Activated T-helper 9 cell treated with anti-CD3 and anti-CD28 coated beads, Interleukin-2, amount 50 U/mL, for 16 hours (primary cell): ENCODE measurements around the gene RRP1.

ENCODE experiments used
- DNase-seq: peaks from one replicate; pipeline ENCODE4 v3.0.0-alpha.2; 2020; ENCODE audit warnings: low read depth

Gene RRP1

DNA sequence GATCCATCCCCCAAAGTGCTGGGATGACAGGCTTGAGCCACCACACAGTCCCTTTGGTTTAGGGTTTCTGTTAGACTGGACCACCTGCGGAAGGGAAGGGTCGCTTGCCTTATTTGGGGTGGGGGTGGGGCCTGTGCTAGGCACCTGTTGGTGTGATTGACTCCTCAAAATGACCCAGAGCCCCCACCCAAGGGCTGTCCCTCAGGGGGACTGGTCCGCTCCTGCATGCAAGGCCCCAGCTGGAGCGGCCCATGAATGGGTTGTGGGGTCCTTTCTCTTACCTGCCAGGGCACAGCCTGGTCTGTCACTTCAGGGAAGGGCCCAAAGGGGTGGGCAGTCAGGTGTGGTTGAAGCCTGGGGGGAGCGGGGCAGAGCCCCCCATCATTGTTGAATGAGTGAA is 11.4 kb upstream of the RRP1 start:
- DNase-seq: no peak

DNA sequence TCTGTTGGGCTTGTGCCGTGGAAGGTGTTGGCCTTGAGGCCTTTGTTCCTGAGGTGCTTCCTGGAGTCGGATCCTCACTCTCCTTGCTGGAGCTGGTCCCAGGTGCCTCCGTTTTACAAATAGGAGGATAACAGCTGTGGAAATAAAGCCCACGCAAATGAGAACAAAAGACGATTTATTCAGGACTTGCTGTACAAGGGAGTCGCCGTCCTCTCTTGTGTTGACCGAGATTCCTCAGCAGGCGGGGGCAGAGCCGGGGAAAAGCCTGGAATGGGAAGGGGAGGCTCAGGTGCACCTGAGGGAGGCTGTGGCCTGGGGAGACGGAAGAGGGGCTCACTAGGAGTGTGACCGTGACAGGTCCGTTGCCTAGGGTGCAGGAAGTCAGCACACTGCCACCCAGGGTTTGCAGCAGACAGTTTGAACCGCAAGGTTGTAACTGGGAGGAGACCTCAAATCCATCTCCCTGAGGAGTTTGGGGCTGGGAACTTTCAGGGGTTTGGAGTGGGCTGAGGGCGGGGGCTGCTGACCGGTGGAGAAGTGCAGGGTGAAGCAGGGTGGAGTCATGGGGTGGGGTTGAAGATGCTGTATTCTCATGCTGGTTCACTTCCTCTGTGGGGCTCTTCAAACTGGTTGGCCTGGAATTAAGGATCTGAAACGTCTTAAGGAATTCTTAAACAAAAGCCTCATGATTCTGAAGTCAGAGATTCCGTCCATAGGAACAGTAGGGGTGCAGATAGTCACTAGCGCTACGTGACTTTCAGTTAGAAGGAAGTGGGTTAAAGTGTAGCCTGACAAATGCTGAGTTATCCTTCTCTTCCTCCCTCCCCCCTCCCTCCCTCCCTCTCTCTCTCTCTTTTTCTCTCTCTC is 10.7 kb upstream of the RRP1 start:
- no peak for DNase-seq

DNA sequence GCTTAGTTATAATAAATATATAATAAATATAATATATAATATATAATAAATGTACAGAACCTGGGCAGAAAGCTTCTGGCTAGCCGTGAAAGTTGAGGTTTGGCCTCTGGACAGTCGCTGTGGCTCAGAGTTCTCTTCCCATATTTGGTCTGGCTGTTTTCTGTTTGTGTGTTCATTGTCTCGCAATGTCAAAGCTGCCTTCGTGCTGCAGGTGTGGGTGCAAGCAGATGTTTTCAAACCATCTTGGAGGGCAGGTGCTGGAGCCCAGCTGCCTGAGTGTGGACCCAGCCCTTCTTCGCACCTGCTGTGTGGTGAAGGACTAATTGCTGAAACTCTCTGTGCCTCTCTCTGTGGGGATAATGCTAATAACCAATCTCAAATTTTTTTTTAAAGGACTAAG is 9.7 kb upstream of the RRP1 start:
- DNase-seq: no peak

DNA sequence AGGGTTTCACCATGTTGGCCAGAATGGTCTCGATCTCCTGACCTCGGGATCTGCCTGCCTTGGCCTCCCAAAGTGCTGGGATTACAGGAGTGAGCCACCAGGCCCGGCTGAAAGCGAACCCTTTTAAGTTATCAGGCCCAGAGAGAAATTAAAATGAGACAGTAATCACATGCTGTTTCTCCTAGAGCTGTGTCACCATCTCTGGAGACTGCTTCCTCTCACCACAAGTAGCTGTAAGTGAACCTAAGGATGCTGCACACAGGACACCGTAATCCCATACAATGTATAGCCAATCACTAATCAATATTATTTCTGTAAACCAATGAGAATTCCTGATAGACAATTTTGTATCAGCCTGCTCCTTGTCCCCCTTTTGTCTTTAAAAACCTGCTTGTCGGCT is 7.5 kb upstream of the RRP1 start:
- no peak for DNase-seq

DNA sequence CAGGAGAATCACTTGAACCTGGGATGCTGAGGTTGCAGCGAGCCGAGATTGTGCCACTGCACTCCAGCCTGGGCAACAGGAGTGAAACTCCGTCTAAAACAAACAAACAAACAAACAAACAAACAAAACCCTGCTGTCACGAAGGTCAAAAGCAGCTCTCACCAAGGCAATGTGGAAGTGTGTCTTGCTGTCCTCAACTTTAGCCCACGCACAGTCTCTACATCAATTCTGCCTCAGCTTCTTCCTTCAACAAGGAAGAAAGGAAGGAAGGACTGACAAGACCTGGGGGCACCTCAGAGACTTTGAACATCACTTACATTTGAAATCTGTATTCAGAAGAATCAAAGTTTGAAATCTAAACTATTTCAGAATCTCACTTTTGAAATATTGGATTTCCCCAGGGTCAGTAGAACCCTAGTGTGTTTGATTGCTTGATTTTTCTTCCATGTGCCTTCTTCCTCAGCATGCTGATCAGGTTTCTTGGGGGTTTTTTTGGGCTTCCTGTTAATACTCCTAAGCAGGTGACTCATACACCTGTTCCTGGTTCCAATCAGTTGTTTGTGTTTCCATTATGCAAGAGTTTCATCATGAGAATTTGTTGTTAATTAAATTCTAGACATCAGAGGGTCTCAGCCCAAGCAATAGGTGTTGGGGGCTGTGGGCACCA is 6.8 kb upstream of the RRP1 start:
- DNase-seq: no peak

DNA sequence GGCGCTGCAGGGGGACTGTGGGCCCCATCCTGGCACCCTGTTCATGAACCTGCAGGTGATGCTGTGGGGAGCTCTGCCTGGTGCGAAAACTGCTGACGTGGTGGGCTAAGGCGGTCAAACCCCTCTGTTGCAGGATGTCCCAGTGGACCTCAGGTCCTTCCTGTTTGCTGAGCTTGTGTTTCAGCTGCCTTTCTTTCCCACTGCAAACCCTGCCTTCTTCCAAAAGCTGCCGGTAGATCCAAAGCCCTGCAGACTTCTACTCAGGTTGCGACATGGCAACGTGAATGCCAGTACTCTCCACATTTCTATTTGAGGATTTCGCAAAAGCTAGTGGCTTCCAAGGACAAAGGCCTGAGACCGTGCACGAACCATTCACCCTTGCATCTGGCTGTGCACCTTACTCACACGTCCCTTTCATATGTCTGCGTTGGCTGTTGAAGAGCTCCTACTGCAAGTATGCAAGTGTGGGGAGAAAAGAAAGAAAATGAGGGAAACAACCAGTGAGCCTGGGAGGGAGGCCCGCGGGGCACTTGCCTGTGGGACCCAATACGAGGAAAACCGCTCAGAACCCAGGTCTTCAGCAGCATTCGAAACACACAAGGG is 6.2 kb upstream of the RRP1 start:
- DNase-seq: no peak

DNA sequence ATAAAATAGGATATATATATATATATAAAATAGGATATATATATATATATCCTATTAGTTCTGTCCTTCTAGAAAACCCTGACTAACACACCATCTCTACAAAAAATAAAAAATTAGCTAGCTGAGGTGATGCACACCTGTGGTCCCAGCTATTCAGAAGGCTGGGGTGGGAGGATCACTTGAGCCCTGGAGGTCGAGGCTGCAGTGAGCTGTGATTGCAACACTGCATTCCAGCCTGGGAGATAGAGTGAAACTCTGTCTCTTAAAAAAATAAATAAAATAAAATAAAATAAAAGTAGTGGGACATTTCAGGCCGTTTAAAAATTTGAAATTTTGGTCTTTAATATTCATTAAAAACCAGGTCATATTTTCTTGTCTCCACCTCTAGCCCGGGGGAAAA is 4.2 kb upstream of the RRP1 start:
- DNase-seq: no peak

DNA sequence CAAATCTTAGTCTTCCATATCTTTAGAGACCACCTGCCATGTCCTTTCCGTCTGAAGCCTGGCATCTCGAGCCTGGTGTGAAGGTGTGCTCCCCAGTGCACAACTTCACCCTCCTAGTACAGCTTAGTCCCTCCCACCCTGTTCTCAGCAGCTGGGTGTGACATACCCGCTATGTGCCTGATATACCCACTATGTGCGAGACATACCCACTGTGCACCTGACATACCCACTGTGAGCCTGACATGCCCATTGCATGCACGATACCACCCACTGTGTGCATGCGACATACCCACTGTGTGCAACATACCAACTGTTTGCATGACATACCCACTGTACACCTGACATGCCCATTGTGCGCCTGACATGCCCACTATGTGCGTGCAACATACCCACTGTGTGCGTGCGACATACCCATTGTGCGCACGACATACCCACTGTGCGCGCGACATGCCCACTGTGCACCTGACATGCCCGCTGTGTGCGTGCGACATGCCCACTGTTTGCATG is 3.0 kb upstream of the RRP1 start:
- no peak for DNase-seq

DNA sequence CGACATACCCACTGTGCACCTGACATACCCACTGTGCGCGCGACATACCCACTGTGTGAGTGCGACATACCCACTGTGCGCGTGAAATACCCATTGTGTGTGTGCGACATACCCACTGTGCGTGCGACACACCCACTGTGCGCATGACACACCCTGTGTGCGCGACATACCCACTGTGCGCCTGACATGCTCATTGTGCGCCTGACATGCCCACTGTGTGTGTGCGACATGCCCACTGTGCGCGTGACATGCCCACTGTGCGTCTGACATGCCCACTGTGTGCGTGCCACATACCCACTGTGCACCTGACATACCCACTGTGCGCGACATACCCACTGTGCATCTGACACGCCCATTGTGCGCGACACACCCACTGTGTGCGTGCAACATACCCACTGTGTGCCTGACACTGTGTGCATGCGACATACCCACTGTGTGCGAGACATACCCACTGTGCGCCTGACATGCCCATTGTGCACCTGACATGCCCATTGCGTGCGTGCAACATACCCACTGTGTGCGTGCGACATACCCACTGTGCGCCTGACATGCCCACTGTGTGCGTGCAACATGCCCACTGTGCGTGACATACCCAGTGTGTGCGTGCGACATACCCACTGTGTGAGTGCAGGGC is 2.5 kb upstream of the RRP1 start:
- no peak for DNase-seq

DNA sequence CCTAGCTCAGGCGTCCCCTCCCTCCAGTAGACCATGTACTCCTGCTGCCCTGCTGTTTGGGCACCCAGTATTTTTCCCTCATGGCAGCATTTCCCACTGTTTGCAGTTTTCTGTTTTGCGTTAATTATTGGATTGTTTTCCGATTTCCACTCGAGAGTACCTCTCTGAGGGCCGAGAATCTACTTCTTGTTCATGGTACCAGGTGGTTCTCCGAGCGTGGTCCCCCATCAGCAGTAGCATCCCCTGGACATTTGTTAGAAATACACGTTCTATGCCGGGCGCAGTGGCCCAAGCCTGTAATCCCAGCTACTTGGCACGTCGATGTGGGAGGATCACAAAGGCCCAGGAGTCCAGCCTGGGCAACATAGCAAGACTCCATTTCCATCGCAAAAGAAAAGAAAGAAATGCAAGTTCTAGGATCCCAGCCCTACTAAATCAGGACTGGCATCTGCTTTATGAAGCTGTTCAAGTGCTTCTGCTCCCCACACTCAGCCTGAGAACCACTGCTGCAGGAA is 690 bp downstream of the RRP1 start:
- DNase-seq: no peak

DNA sequence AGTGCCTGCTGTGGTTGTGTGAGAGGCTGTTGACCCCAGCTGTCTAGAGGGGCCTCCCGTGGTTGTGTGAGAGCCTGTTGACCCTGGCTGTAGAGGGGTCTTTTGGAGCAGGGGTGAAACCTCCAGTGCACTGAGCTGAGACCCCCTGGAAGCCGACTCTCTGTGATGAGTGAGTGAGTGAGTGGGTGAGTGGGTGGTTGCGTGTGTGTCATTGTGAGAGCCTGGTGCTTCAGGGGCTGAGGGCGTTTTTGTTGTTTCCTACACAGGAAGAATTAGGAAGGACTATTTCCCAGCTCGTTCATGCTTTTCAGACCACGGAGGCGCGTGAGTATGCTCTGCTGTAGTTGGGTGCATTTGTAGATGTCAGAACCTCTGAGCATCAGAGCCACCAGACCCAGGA is 3.0 kb downstream of the RRP1 start:
- DNase-seq: no peak

DNA sequence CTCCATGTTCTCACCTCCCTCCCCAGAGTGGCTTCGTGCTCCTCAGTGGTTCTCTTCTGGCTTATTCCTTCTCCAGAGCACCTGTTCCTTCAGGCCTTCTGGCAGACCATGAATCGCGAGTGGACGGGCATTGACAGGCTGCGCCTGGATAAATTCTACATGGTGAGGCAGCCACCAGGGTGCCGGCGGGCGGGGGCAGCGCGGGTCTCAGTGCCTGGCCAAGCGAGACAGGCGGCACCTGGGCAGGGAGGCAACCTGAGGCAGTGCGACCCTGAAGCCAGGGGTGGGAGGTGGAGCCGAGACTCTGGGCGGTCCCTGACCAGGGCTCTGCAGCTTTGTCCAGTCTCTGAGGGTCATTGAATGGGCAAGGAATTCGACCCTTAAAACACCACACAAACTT is 3.9 kb downstream of the RRP1 start:
- no peak for DNase-seq

DNA sequence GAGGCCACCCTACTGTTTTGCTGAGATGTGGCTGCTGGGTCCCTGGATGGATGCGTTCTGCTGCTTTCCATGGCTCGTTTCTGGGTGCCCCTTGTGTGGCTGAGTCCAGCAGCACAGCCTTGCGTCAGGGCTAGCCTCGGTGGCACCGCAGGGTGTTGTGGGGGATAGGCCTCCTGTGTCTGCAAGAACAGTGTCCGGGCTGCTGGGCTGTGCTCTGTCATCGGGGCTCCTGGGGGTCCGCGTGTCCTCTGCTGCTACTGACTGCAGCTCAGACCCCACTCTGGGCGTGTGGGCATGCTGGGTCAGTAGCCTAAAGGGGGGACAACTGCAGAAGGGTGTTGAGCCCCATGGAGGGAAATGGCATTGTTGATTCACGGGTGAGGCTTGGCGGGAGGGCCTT is 4.9 kb downstream of the RRP1 start:
- DNase-seq: no peak

DNA sequence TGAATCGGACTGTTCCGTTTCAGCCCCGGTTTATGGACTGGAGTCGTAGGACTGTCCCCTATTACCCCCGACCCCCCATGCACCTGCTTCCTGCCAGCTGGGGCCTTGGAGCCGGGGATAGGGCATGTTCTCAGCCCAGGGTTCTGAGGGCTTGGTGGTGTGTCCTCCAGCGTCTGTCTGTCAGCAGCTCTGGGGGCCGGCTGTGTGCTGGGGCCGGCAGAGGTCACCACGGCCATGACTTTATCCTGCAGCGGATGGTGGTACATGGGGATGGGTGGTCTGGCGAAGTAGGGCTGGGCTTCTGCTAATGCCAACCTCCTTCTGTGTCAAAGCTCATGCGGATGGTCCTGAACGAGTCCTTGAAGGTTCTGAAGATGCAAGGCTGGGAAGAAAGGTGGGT is 5.5 kb downstream of the RRP1 start:
- DNase-seq: no peak

DNA sequence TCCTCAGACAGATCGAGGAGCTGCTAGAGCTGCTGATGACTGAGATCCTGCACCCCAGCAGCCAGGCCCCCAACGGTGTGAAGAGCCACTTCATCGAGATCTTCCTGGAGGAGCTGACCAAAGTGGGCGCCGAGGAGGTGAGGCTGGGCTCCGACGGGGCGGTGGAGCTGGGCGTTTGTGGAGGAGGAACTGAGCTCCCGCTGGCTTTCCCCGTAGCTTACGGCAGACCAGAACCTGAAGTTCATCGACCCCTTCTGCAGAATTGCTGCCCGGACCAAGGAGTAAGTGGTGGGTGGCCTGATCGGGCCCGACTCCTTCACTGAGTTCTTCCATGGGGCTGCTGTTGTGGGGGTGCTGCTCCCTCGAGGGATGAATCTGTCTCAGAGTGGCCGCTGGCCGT is 8.0 kb downstream of the RRP1 start:
- DNase-seq: no peak

DNA sequence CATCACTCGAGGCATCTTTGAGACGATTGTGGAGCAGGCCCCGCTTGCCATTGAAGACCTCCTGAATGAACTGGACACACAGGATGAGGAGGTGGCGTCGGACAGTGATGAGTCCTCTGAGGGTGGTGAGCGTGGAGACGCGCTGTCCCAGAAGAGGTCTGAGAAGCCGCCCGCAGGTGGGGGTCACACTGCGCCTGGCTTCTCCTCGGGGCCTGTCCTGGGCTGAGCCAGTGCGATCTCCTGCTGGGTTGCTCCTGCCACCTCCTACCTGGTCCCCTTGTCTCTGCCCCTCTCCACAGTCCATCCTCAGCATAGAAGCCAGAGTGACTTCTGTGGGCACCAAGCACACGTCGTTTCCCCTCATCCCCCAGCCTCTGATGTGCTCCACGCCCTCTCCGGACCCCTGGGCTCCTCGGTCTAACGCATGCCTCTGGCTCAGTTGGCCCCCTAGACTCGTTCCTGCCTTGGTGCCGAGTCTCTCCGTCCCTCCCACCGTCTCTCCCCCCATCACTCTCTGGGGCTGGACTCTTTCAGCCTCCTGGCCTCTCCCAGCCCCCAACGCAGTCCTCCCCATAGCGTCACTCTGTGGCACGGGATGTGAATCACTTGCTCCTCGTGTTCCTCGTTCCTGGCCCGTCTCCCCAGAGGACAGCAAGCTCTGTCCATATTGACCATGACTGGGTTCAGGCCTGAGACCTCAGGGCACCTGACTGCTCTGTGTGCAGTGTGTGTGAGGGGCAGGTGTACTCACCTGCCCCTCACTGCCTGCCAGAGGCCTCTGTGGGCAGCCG is 8.7 kb downstream of the RRP1 start:
- DNase-seq: no peak

DNA sequence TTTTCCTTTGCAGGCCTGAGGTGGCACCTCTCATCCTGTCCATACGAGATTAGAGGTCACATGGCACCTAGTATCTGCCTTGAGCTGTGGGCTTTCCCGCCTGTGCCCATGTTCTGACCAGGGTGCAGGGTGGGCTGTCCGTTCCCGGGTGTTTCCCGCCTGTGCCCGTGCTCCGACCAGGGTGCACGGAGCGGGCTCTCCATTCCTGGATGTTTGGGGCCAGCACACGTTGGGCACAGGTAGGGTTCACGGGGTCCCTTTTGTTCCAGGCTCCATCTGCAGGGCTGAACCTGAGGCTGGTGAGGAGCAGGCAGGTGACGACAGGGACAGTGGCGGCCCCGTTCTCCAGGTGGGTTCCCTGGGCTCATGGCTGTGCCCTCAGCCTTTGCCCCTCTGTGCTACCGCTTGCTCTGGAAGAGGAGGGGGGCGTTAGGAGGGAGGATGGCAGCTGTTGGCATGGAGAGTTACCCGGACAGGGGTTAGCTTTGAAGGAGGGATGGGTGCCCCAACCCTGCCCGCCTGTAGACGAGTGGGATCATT is 10.0 kb downstream of the RRP1 start:
- no peak for DNase-seq

DNA sequence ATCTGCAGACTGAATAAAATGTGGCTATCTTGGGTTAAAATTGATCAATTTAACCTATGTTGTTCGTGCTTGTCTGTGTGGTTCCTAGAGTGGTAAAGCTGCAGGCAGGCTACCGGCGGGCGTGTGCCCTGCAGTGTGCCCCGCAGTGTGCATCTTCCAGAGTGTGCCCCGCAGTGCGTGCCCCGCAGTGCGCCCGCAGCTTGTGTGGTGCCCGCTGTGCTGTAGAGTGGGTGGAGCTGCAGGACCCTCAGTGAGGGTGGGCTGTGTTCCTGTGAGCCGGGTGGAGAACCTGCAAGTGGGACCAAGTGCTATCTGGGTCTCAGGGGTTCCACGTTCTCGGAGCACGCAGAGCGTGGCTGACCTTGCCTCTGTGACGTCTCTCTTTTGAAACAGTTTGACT is 10.7 kb downstream of the RRP1 start:
- no peak for DNase-seq

DNA sequence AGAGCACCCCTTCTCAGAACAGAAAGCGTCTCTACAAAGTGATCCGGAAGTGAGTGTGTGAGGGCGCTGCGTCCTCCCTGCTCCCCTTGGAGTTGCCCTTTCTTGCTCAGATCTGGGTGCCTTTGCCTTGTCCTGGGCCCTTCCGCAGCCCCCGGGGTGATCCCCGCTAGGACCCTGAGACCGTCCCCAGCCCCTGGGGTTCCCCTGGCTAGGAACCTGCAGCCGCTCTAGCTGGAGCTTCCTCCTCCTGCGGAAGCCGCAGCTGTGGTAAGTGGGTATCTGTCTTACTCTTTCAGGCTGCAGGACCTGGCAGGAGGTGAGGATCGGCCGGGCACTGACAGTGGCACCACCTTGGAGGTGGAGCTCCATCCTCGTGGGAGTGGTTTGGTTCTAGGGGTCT is 11.2 kb downstream of the RRP1 start:
- DNase-seq: no peak

DNA sequence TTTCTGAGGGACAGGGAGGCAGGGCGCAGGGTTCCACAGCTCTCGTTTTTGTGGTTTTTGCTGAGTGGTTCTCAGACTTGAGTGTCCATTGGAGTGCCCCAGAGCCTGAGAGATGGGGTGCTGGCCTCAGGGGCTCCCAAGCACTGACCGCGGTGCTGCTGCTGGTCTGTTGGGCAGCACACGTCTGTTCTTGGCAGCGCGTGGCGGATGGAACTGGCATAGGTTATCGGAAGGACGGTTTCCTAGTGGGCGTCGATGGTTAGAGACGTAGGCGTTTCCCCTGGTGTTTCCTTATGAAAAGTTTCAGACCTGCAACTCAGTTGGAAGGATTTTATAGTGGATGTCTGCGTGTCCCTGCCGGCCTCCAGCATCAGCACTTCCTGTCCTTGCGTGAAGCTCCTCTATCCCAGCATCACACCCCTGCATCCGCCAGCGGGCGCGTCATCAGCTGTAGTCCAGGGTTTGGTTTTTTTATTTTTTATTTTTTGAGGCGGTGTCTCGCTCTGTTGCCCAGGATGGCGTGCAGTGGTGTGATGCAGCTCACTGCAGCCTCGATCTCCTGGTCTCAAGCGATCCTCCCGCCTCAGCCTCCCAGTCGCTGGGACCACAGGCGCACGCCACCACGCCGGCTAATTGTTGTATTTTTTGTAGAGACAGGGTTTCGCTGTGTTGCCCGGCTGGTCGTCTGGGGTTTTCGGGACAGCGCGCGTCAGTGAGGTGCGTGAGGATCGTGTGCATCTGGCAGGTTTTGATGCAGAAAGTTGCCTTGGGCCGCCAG is 11.8 kb downstream of the RRP1 start:
- no peak for DNase-seq
